Left cardiac atrium (tissue), 4 donors: Measurements from ENCODE around the gene BMP3. TPM values are rescaled to one million over a fixed set of nuclear protein-coding genes. Genes with fewer than 3 reads are reported as not detected.
A peak's percentile ranks its signal among the peaks of the same experiment; 100 is the strongest.

Experiments used
- ATAC-seq, 2 donors: fragments of 200-7000 bp; cut with Tn5 transposase; one replicate each; pipeline ENCODE4 v1.9.1; 2020; ENCODE audit warnings: mild to moderate bottlenecking in 2 of 2, moderate library complexity in 2 of 2
- DNase-seq: peaks from one replicate; pipeline ENCODE4 v3.0.0-alpha.2; 2020
- intact Hi-C, 2 donors: fragments of 100-400 bp; cut with DNase I; formaldehyde crosslinking; loops; one replicate each; pipeline versions ENCODE4 v1.14.1 to v1.15.1; 2022 to 2023
- total RNA-seq, 2 donors: library from RNA; stranded (reverse); fragmentation: NEBNext Ultra II Directional; extraction: Animal tissue kit (Norgen Biotek cat#: 25700); gene quantifications; one replicate each; pipeline ENCODE4 v1.2.1, GENCODE V29; 2021
- donor health status: DM: no; HTN: yes; CAD: no.
- donor health status: DM: no; HTN: yes; CAD: no; lungs with severe emphysema.
- donor health status: DM: yes; HTN: yes; CAD: no.
- donor health status: Dilated cardiomyopathy.

The BMP3 gene
- total RNA-seq, 2 donors from 2014 or later, result 0.08 to 0.09 TPM

- intact Hi-C loops, result no loop called here
- ATAC-seq, result no peak
- DNase-seq, result no peak
Observed at GRCh38 chr4:81039351-81039972, 9.0 kb downstream of the BMP3 start.

- intact Hi-C loops, result loop anchor here in 1 of 2 donors (10.0 kb wide), 1 partner anchor 675 kb away; no protein-coding TSS in a partner anchor
- peak in 1 of 2 donors; percentile 24 for ATAC-seq
- DNase-seq, result no peak
Observed at GRCh38 chr4:81040012-81040659, 9.6 kb downstream of the BMP3 start.

- intact Hi-C loops, result loop anchor here in 1 of 2 donors (10.0 kb wide), 1 partner anchor 678 kb away; no protein-coding TSS in a partner anchor
- no peak for DNase-seq
- no peak for ATAC-seq
Observed at GRCh38 chr4:81042578-81043365, 12.3 kb downstream of the BMP3 start.

DNA sequence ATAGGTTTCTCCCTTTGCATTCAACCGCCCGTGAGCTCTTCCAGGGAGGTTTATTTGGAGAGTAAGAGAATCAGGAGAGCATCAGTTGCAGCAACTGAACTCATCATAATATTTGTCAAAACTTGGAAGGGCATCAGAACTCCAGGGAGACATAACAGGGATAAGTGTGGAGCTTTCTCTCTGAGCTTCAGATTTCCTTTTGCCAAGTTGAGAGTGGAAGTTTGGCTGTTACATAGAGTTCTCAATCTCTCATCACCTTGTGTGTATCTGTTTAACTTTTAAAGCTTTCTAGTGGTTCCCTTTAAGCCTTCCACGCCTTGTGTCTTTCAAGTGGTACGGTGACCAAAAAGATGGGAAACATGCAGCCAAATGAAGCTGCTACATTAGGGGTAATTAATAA is 18.8 kb downstream of the BMP3 start:
- intact Hi-C loops, result loop anchor here in 1 of 2 donors (10.0 kb wide), 1 partner anchor 685 kb away; no protein-coding TSS in a partner anchor
- peak; percentile 82 to 85 for ATAC-seq

GRCh38 chr4:81049907-81050306 is 19.4 kb downstream of the BMP3 start:
- intact Hi-C loops, result loop anchor here (5.0 to 10.0 kb wide), 2 partner anchors 685 to 688 kb away; no protein-coding TSS in a partner anchor
- ATAC-seq (peak in 1 of 2 donors; percentile 15), DNase-seq (no peak)

More for the DNA sequence above, 18.8 kb downstream of the BMP3 start:
- no peak for DNase-seq

DNA sequence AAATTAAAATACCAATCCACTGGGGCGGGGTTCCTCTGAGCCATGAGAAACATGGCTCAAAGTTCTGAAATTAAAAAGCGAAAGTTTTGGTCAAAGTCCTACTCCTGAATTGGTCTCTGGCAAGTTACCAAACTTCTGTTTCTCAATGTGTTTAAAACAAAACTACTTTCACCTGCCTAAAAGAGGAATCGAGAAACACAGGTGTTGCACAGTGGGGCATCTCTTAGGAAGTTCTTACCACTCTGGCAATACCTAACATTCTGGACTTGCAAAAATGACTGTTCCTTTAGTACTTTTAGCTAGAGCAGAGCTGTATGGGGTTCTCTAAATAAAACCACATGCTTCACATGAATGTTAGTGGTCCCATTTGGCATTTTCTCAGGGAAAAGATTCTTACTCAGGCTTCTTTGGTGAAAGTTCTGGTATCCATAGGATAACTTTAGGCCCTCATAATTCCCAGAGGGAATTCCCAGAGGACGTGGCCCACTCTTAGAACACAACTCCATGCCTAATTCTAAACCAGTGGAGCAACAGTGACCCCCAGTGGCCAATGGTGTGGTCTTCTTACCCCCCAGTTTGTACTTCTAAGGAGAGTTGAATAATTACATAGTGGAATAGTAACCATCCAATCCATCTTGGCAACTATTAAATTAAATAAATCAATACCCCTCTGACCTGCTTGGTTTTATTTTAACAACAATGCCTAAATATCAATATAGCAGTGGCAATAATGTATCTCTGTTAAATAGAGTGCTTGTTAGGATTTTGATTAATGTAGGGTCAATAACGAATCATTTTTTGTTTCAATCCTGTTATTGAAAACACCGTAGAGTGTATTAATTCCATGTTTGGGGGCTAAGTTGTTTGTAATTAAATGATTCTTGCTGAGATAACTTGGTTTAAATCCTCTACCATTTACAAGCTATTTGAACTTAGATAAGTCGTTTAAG is 21.9 kb downstream of the BMP3 start:
- DNase-seq, result peak; percentile 53
- peak; percentile 75 to 86 for ATAC-seq
- intact Hi-C loops, result loop anchor here in 1 of 2 donors (5.0 kb wide), 1 partner anchor 690 kb away; no protein-coding TSS in a partner anchor

DNA sequence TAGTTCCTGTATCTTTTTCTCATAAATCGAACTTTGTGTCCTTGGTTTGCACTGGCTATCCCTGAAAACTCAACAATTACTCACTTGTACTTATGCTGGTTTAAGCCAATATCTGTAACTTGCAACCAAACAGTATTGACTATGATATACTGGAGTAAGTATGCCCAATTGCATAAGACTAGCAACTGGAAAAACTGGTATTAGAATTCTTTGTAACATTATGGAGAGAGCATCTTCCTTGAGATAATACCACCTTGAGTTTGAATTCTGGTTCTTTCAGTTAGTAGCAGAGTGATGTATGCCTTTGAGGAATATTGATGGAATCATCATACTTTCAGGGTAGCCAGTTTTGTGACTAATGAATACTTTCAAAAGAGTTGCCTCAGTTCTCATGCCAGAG is 28.1 kb downstream of the BMP3 start:
- no peak for DNase-seq
- intact Hi-C loops, result no loop called here
- ATAC-seq, result no peak

DNA sequence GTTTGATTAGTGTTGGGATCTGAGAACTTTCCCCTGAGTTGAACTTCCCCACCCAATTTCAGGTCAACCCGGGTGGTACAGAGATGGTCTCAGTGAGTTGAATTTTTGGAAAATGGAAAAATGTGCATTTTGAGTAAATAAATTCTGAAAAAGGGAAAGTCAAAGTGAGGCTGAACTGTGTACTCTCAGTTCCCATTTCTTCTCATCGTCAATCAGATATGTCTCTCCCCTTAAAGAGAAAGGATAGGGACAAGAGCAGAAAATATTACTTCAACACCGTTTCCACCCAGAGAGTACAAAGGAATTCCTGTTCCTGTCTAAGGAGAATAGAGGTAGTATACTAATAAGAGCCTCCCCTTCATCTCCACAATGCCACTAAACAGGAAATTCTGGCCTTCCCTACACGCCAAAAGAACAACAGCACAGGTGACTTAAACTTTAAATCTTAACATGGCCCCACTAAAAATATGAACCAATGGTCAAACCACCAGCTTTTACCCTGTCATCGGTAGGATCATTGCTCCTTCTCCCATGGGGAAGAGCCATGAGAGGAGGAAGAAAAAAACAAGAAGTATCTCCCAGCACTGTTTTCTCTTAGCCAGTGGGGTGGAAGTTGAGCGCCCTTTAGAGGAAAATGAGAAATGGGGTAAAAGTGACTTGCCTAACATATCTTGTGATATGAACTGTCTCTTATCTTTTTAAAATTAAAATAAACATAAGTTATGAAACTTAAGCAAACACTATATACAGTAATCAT is 30.3 kb downstream of the BMP3 start:
- intact Hi-C loops, result no loop called here
- ATAC-seq, result no peak
- no peak for DNase-seq

GRCh38 chr4:81061344-81061730 is 30.8 kb downstream of the BMP3 start:
- no peak for DNase-seq
- intact Hi-C loops, result no loop called here
- ATAC-seq, result no peak

- intact Hi-C loops, result no loop called here
- ATAC-seq, result no peak
Observed at GRCh38 chr4:81062001-81062400, 31.5 kb downstream of the BMP3 start.

DNA sequence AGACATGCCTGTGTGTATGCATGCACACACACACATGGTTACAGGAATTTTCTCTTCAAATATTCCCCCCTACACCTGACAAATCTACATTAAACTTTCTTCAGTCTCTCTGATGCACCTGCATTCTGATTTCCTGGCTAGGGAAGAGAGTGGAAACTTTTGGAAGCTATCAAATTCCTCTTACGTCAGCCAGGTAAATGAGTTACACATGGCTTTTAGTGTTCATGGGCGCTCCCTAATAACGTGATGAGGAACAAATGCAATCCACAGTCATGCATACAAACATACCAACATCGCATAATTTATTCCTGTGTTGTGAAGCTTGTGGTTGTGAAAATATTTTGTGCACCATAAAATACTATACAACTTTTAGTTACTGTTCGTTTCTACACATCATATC is 34.9 kb downstream of the BMP3 start:
- no peak for DNase-seq
- intact Hi-C loops, result no loop called here
- no peak for ATAC-seq

More at GRCh38 chr4:81062001-81062400, 31.5 kb downstream of the BMP3 start:
- DNase-seq, result no peak

DNA sequence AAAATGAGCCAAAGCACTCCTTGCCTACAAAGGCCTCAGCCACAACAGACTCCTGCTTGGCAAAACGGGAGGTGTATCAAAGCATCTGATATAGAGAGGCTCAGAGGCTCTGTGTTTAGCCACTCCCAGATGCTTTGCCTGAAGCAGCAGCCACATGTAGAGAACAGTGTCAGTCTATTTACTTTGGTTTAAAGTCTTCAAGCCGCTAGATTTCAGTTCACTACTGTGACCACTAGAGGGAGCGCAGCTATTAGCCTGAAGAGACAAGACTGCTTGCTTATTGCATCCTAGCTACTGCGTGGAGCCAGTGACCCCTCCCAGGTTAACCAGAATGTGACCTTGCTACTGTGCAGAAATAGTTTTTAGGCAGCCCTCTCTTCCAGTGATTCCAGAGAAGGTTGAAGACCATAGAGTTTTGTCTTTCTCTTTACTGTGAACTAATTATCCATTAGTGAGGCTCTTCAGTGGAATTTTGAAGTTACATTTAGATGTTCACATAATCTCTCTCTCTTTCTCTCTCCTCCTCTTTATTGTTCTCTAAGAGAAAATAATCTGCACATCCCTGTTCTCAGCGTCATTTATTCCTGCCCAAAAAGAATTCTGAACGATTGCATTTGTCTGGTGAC is 39.3 kb downstream of the BMP3 start:
- peak; percentile 44 for DNase-seq
- intact Hi-C loops, result loop anchor here in 1 of 2 donors (2.0 to 10.0 kb wide), 2 partner anchors 195 to 281 kb away; no protein-coding TSS in a partner anchor
- ATAC-seq, result peak; percentile 82 to 85

- no peak for ATAC-seq
- intact Hi-C loops, result loop anchor here in 1 of 2 donors (10.0 kb wide), 1 partner anchor 194 kb away; no protein-coding TSS in a partner anchor
- DNase-seq, result no peak
Observed at GRCh38 chr4:81071013-81071412, 40.5 kb downstream of the BMP3 start.

- intact Hi-C loops, result loop anchor here in 1 of 2 donors (10.0 kb wide), 1 partner anchor 274 kb away; no protein-coding TSS in a partner anchor
Observed at GRCh38 chr4:81081156-81081555, 50.6 kb downstream of the BMP3 start.

GRCh38 chr4:81084029-81084428 is 53.5 kb downstream of the BMP3 start:
- DNase-seq, result no peak
- intact Hi-C loops, result loop anchor here in 1 of 2 donors (10.0 kb wide), 1 partner anchor 271 kb away; no protein-coding TSS in a partner anchor
- ATAC-seq, result no peak

More at GRCh38 chr4:81081156-81081555, 50.6 kb downstream of the BMP3 start:
- ATAC-seq (no peak), DNase-seq (no peak)

DNA sequence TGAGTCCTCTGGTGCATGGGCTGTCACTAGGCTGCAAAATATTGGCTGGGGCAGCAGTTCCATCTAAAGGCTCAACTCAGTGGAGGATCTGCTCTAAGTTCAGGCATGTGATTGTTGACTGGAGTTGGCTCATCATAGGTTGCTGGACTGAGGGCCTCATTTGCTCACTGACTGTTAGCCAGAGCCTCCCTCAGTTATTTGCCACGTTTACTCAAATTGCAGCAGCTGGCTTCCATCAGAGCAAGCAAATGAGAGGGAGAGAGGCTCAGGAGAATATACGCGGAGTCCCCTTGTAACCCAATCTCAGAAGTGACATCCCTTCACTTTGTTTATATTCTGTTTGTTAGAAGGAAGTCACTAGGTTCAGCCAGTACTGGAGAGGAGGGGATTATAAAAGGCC is 54.1 kb downstream of the BMP3 start:
- no peak for ATAC-seq
- no peak for DNase-seq
- intact Hi-C loops, result loop anchor here in 1 of 2 donors (10.0 kb wide), 1 partner anchor 270 kb away; no protein-coding TSS in a partner anchor

GRCh38 chr4:81085291-81085690 is 54.8 kb downstream of the BMP3 start:
- no peak for ATAC-seq
- no peak for DNase-seq
- intact Hi-C loops, result loop anchor here in 1 of 2 donors (10.0 kb wide), 1 partner anchor 270 kb away; no protein-coding TSS in a partner anchor
